Thyroid gland (tissue), 4 donors: ENCODE data around the gene CAST. TPM values are rescaled to one million over a fixed set of nuclear protein-coding genes. Genes with fewer than 3 reads are reported as not detected.

Source experiments
- DNase-seq, 2 donors: peaks; one replicate each; pipeline ENCODE4 v3.0.0-alpha.2; 2019
- H3K27ac ChIP-seq, 3 donors: fragments of 200-600 bp; sonication (generic); 1 replicate in 2 of 3; 2 replicates in 1 of 3; pipeline ENCODE4 v1.5.1; 2016 to 2019; ENCODE audit warnings: mild to moderate bottlenecking in 1 of 3, moderate library complexity in 1 of 3
- H3K27me3 ChIP-seq: fragments of 200-600 bp; sonication (generic); one replicate; pipeline ENCODE4 v1.5.1; 2019
- H3K36me3 ChIP-seq, 2 donors: fragments of 200-600 bp; sonication (generic); one replicate each; pipeline ENCODE4 v1.5.1; 2016 to 2019
- H3K4me1 ChIP-seq, 2 donors: fragments of 200-600 bp; sonication (generic); one replicate each; pipeline ENCODE4 v1.5.1; 2017 to 2019
- H3K4me3 ChIP-seq, 3 donors: fragments of 200-600 bp; sonication (generic); replicated peaks in 1 of 3; 1 replicate in 2 of 3; 2 replicates in 1 of 3; pipeline ENCODE4 v1.5.1; 2016; ENCODE audit warnings: mild to moderate bottlenecking in 1 of 3
- H3K9me3 ChIP-seq: fragments of 200-600 bp; sonication (generic); one replicate; pipeline ENCODE4 v1.5.1; 2017
- POLR2A ChIP-seq, 2 donors: fragments of 450-650 bp; IDR thresholded peaks; one replicate each; pipeline ENCODE4 v1.6.1; 2017; ENCODE audit warnings: antibody characterized with exemption in 2 of 2, mild to moderate bottlenecking in 2 of 2, moderate library complexity in 1 of 2
- WGBS, 2 donors: methylation state at CpG; one replicate each; pipeline ENCODE4 v1.1.5; 2017; 5-methylcytosine and 5-hydroxymethylcytosine counted together
- intact Hi-C: fragments of 100-400 bp; cut with DNase I; formaldehyde crosslinking; loops from one replicate; pipeline ENCODE4 v1.15.1; 2023
- total RNA-seq, 4 donors: library from RNA; depleted of rRNA; stranded (reverse); fragments of >200 nt; gene quantifications; one replicate each; pipeline ENCODE4 v1.2.3, GENCODE V29; 2016
- TF ChIP-seq, protein P1 (sequence below), 6 experiments: fragments of 200-600 bp in 3 of 6; fragments of 450-650 bp in 3 of 6; sonication (generic) in 3 of 6; IDR thresholded peaks; one replicate each; pipeline ENCODE4 v1.5.1; 2016 to 2019; ENCODE audit warnings: antibody characterized with exemption in 6 of 6, mild to moderate bottlenecking in 2 of 6, inconsistent platforms in 1 of 6, moderate library complexity in 1 of 6

Gene CAST
- total RNA-seq, 4 donors from 2014 or later, result 177 to 278 (median 236) TPM

DNA sequence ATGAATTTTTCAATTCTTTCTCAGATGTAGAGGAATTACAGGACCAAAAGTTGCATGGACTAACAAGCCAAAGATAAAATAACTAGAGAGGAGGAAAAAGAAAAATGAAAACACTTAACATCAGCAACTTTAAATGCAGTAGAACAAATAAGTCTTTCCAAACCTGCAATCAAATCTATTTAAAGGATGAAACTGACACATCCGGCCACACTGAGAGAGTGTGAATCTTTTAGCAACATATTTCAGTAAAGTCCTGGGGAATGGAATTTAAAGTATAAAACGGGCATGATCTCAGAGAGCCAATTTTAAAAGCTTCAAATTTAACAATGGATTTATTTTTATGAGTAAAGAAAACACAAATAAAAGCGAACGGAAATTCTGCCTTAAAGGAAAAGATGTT is 17.1 kb downstream of the CAST start:
- H3K9me3 ChIP-seq, result no peaks in the 10 kb centered on the region
- 83 to 87% methylated on average over 4 of the region's 4 CpGs for WGBS, 2 donors
- no peak overlapping the region for H3K4me3 ChIP-seq
- no peak for DNase-seq
- no peaks in the 10 kb centered on the region for H3K36me3 ChIP-seq
- intact Hi-C loops, result no loop called here
- no peak overlapping the region for H3K27ac ChIP-seq
- TF ChIP-seq, protein P1, sequence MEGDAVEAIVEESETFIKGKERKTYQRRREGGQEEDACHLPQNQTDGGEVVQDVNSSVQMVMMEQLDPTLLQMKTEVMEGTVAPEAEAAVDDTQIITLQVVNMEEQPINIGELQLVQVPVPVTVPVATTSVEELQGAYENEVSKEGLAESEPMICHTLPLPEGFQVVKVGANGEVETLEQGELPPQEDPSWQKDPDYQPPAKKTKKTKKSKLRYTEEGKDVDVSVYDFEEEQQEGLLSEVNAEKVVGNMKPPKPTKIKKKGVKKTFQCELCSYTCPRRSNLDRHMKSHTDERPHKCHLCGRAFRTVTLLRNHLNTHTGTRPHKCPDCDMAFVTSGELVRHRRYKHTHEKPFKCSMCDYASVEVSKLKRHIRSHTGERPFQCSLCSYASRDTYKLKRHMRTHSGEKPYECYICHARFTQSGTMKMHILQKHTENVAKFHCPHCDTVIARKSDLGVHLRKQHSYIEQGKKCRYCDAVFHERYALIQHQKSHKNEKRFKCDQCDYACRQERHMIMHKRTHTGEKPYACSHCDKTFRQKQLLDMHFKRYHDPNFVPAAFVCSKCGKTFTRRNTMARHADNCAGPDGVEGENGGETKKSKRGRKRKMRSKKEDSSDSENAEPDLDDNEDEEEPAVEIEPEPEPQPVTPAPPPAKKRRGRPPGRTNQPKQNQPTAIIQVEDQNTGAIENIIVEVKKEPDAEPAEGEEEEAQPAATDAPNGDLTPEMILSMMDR (IDR thresholded peaks at IDR 0.05), result no peak
- TF ChIP-seq POLR2A (IDR thresholded peaks at IDR 0.05), result no peak
- H3K27me3 ChIP-seq, result no peaks in the 10 kb centered on the region
- H3K4me1 ChIP-seq, result peaks cover 0 to 3% of the 10 kb centered on the region in 2 donors

- Histone ChIP-seq H3K9me3 (no peaks in the 10 kb centered on the region), H3K27me3 (no peaks in the 10 kb centered on the region), H3K36me3 (no peaks in the 10 kb centered on the region), H3K4me3 (no peak overlapping the region), H3K4me1 (peaks cover 0 to 3% of the 10 kb centered on the region in 2 donors), H3K27ac (no peak overlapping the region)
- DNase-seq, result no peak
- intact Hi-C loops, result no loop called here
- TF ChIP-seq, protein P1 (IDR thresholded peaks at IDR 0.05), result no peak
- no peak for TF ChIP-seq POLR2A (IDR thresholded peaks at IDR 0.05)
- 78 to 85% methylated on average over 11 of the region's 11 CpGs for WGBS, 2 donors
Observed at GRCh38 chr5:96680759-96681470, 18.7 kb downstream of the CAST start.

DNA sequence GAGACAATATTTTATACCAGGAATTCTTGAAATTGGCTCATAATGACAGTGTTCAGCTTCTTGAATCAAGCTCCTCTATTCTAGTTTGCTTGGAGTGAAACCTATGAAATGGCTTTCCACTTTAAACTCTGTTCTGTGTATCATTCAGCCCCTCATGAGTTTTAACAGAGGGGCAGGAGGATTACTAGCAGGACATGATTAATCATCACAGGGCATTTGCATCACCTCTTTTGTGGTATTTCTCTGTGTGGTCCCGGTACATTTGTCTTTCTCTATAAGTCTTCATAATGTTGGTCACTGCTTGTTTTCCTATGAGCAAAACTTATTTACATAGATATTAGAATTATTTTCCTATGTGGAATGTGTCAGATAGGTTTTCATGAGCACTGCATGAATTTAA is 21.2 kb downstream of the CAST start:
- Histone ChIP-seq H3K4me1 (peaks cover 0 to 3% of the 10 kb centered on the region in 2 donors), H3K36me3 (no peaks in the 10 kb centered on the region), H3K4me3 (no peak overlapping the region), H3K27me3 (no peaks in the 10 kb centered on the region), H3K27ac (no peak overlapping the region), H3K9me3 (no peaks in the 10 kb centered on the region)
- TF ChIP-seq, protein P1 (IDR thresholded peaks at IDR 0.05), result no peak
- no peak for TF ChIP-seq POLR2A (IDR thresholded peaks at IDR 0.05)
- 91 to 96% methylated on average over 1 of the region's 1 CpG for WGBS, 2 donors
- DNase-seq, result no peak
- intact Hi-C loops, result no loop called here

GRCh38 chr5:96683810-96684209 is 21.6 kb downstream of the CAST start:
- Histone ChIP-seq H3K9me3 (no peaks in the 10 kb centered on the region), H3K4me3 (no peak overlapping the region), H3K4me1 (peaks cover 0 to 3% of the 10 kb centered on the region in 2 donors), H3K27me3 (no peaks in the 10 kb centered on the region), H3K36me3 (no peaks in the 10 kb centered on the region), H3K27ac (no peak overlapping the region)
- TF ChIP-seq POLR2A (IDR thresholded peaks at IDR 0.05), result no peak
- TF ChIP-seq, protein P1 (IDR thresholded peaks at IDR 0.05), result no peak
- intact Hi-C loops, result no loop called here
- DNase-seq, result no peak

- H3K27ac ChIP-seq, result no peak overlapping the region
- WGBS, 2 donors, result 98% methylated on average over 5 of the region's 5 CpGs
- intact Hi-C loops, result no loop called here
Observed at GRCh38 chr5:96687080-96687479, 24.9 kb downstream of the CAST start.

More at GRCh38 chr5:96687080-96687479, 24.9 kb downstream of the CAST start:
- DNase-seq, result no peak
- Histone ChIP-seq H3K27me3 (no peaks in the 10 kb centered on the region), H3K9me3 (no peaks in the 10 kb centered on the region), H3K4me3 (no peak overlapping the region), H3K36me3 (no peaks in the 10 kb centered on the region), H3K4me1 (no peaks in the 10 kb centered on the region)
- TF ChIP-seq POLR2A (IDR thresholded peaks at IDR 0.05), result no peak
- TF ChIP-seq, protein P1 (IDR thresholded peaks at IDR 0.05), result no peak
